ENCODE results near the gene EHMT1. TPM values are rescaled to one million over a fixed set of nuclear protein-coding genes. Genes with fewer than 3 reads are reported as not detected.

EHMT1 gene
- total RNA-seq, 5 donors from 2014 or later (not counting 1 experiment from before 2014, with no cell fraction given): 113 to 124 (median 121) TPM

DNA sequence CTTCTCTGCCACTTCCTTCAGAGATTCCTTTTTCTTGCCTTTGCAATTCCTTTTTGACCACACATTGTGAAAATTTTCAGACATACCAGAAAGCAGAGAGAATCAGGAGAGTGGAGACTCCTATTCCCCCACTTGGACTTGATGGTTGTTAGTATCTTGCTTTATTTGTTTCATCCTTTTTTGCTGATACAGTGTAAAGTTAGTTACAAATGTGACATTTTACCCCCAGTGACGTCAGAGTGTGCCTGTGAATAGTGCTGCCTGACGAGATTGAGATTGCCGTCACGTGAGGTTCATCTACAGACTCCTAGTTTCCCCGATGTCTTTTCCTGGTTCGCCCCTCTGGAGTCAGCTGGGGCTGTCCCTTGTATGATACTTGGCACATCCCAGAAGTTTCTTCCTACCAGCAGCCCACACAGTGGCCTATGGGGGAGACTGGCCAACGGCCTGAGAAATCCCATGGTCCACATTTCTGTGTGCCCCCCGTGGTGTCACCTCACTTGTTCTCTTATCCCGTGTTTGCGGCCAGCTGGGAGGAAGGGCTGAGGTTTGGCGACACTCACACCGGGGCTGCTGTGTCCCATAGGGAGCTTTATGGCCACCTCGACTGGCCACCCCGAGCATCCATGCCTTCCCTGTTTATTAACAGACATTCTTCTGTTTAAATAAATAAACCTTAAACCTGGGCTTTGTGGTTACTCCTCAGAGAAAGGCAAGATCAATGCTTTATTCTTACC, 210.6 kb downstream of the EHMT1 start:
- Mint-ChIP-seq H3K36me3 (peaks cover 53% of the 10 kb centered on the region), H3K27me3 (no peaks in the 10 kb centered on the region), H3K9me3 (no peaks in the 10 kb centered on the region), H3K4me3 (no peak overlapping the region), H3K27ac (no peak overlapping the region), H3K4me1 (peaks cover 0 to 5% (median 0%) of the 10 kb centered on the region in 3 donors)
- CTCF ChIA-PET: no interaction called here
- Histone ChIP-seq H3K4me3 (ENCODE audit: control insufficient read depth in 1 of 2, extremely low read depth in 1 of 2, low read length in 1 of 2) (no peak overlapping the region), H3K27me3 (replicated peaks in 1 of 2; ENCODE audit: control insufficient read depth in 2 of 2, extremely low read depth in 1 of 2, insufficient read depth in 2 of 2, low read length in 1 of 2) (no peaks in the 10 kb centered on the region), H3K36me3 (ENCODE audit: control insufficient read depth in 2 of 2, extremely low read depth in 1 of 2, insufficient read depth in 1 of 2, low read length in 1 of 2) (peaks cover 25 to 63% of the 10 kb centered on the region in 2 donors), H3K4me1 (ENCODE audit: control insufficient read depth in 1 of 2, extremely low read depth in 1 of 2, insufficient read depth in 2 of 2, low read length in 2 of 2) (no peaks in the 10 kb centered on the region), H3K27ac (ENCODE audit: low read length) (no peak overlapping the region), H3K9me3 (no peaks in the 10 kb centered on the region)
- POLR2A ChIA-PET: no interaction called here
- ATAC-seq (replicated peaks in 1 of 4): no peak
- 96% methylated on average over 10 of the region's 14 CpGs for WGBS (ENCODE audit: insufficient coverage)
- no peak for DNase-seq

DNA sequence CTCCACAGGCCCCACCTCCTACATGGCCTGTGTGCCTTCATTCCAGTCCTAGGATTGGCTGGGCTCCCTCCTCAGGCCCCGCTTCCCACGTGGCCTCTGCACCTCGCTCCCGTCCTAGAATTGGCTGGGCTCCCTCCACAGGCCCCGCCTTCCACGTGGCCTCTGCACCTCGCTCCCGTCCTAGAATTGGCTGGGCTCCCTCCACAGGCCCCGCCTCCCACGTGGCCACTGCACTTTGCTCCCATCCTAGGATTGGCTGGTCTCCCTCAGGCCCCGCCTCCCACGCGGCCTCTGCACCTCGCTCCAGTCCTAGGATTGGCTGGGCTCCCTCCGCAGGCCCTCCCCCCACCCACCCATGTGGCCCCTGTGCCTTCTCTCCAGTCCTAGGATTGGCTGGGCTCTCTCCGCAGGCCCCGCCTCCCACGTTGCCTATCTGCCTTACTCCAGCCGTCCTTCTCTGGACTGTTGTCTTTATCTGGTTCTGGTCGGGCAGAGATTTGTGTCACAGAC, 213.4 kb downstream of the EHMT1 start:
- Histone ChIP-seq H3K36me3 (ENCODE audit: control insufficient read depth in 2 of 2, extremely low read depth in 1 of 2, insufficient read depth in 1 of 2, low read length in 1 of 2) (peaks cover 24 to 68% of the 10 kb centered on the region in 2 donors), H3K4me1 (ENCODE audit: control insufficient read depth in 1 of 2, extremely low read depth in 1 of 2, insufficient read depth in 2 of 2, low read length in 2 of 2) (no peaks in the 10 kb centered on the region), H3K9me3 (no peaks in the 10 kb centered on the region), H3K27ac (ENCODE audit: low read length) (no peak overlapping the region), H3K27me3 (replicated peaks in 1 of 2; ENCODE audit: control insufficient read depth in 2 of 2, extremely low read depth in 1 of 2, insufficient read depth in 2 of 2, low read length in 1 of 2) (no peaks in the 10 kb centered on the region), H3K4me3 (ENCODE audit: control insufficient read depth in 1 of 2, extremely low read depth in 1 of 2, low read length in 1 of 2) (no peak overlapping the region)
- H3K27ac Mint-ChIP-seq: no peak overlapping the region
- ChIA-PET POLR2A (no interaction called here), CTCF (no interaction called here)
- WGBS (ENCODE audit: insufficient coverage): 94% methylated on average over 18 of the region's 20 CpGs
- ATAC-seq (replicated peaks in 1 of 4): no peak
- H3K4me3 Mint-ChIP-seq: no peak overlapping the region
- H3K27me3 Mint-ChIP-seq: no peaks in the 10 kb centered on the region
- peaks cover 0 to 5% (median 0%) of the 10 kb centered on the region in 3 donors for H3K4me1 Mint-ChIP-seq
- H3K9me3 Mint-ChIP-seq: no peaks in the 10 kb centered on the region
- H3K36me3 Mint-ChIP-seq: peaks cover 32% of the 10 kb centered on the region
- no peak for DNase-seq

DNA sequence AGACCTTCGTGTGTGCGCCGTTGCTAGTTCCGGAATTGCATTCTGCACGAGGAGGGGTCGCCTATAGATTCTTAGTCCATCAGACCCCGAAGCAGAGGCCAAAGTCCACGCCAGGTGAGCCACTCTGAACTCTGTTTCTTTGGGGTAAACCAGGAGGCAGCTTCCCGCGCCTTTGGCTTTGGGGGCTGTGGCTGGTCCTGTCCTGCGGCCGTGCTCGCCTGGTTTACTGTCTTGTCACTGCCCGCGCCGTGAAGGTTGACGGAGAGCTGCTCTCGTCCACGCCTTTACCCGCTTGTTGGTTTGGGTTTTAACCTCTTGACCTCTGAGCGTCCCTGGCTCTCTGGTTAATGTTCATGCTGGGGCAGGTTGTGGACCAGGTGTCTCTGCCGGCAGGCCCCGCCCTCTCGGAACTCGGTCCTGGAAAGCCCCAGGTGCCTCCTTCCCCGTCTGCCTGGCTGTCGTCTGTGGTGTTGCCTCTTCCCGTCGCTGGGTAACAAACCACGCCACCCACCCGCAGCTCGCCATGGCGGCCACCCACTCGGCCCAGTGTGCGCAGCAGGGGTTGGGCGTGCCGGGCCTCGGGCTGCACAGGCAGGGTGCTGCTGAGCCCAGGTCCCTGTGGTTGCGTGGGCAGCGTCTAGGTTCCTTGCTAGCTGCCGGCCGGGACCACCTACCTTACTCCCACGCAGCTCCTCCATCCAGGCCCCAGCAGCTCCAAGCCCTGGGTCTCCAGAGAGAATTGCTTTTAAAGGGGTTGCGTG, 214.2 kb downstream of the EHMT1 start:
- peaks cover 24 to 67% of the 10 kb centered on the region in 2 donors for H3K36me3 ChIP-seq (ENCODE audit: control insufficient read depth in 2 of 2, extremely low read depth in 1 of 2, insufficient read depth in 1 of 2, low read length in 1 of 2)
- peaks cover 29% of the 10 kb centered on the region for H3K36me3 Mint-ChIP-seq

DNA sequence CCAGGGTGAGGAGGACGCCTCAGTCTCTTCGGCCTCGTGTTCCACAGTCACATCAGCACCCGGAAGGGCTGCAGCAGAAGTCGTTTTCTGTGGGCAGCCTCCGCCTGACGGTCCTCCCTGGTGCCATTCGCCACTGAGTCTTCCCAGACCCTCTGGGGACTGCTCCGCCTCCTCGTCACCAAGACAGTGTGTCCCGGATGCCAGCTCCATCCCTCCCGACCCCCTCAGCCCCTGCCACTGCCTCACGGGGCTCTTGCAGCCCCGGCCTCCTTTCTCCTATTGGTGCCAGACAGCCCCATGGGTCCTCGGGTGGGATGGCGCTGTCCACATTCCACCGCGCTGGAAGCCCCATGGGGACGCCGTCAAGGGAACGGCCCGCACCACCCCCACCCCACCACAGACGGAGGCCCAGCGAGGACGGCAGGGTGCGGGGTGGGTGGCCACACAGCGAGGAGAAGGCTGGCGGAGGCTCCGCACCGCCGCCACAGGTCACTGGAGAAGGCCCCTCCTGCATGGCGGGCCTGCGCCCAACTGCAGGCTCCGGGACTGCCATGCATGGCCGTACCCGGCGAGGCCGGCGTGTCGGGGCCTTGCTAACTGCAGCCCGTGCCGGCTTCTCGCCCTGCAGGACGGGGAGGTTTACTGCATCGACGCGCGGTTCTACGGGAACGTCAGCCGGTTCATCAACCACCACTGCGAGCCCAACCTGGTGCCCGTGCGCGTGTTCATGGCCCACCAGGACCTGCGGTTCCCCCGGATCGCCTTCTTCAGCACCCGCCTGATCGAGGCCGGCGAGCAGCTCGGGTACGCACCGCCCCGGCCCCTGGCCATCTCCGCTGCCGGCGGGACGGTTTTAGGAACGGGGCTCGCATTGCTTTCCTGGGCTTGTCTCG, 215.2 kb downstream of the EHMT1 start:
- Histone ChIP-seq H3K36me3 (ENCODE audit: control insufficient read depth in 2 of 2, extremely low read depth in 1 of 2, insufficient read depth in 1 of 2, low read length in 1 of 2) (peaks cover 19 to 60% of the 10 kb centered on the region in 2 donors), H3K27me3 (replicated peaks in 1 of 2; ENCODE audit: control insufficient read depth in 2 of 2, extremely low read depth in 1 of 2, insufficient read depth in 2 of 2, low read length in 1 of 2) (no peaks in the 10 kb centered on the region), H3K4me1 (ENCODE audit: control insufficient read depth in 1 of 2, extremely low read depth in 1 of 2, insufficient read depth in 2 of 2, low read length in 2 of 2) (no peaks in the 10 kb centered on the region), H3K9me3 (no peaks in the 10 kb centered on the region), H3K27ac (ENCODE audit: low read length) (no peak overlapping the region), H3K4me3 (ENCODE audit: control insufficient read depth in 1 of 2, extremely low read depth in 1 of 2, low read length in 1 of 2) (no peak overlapping the region)
- H3K4me1 Mint-ChIP-seq: peaks cover 0 to 5% (median 0%) of the 10 kb centered on the region in 3 donors
- H3K4me3 Mint-ChIP-seq: no peak overlapping the region
- H3K9me3 Mint-ChIP-seq: no peaks in the 10 kb centered on the region
- H3K36me3 Mint-ChIP-seq: peaks cover 29% of the 10 kb centered on the region
- 98% methylated on average over 63 of the region's 73 CpGs for WGBS (ENCODE audit: insufficient coverage)
- DNase-seq (no peak), ATAC-seq (replicated peaks in 1 of 4) (no peak)
- no peak overlapping the region for H3K27ac Mint-ChIP-seq
- POLR2A ChIA-PET: no interaction called here
- no peaks in the 10 kb centered on the region for H3K27me3 Mint-ChIP-seq
- CTCF ChIA-PET: no interaction called here

More for the DNA sequence above, 214.2 kb downstream of the EHMT1 start:
- H3K9me3 Mint-ChIP-seq: no peaks in the 10 kb centered on the region
- CTCF ChIA-PET: no interaction called here
- no peak for ATAC-seq (replicated peaks in 1 of 4)
- no peak for DNase-seq
- no peak overlapping the region for H3K27ac ChIP-seq (ENCODE audit: low read length)
- no peak overlapping the region for H3K4me3 ChIP-seq (ENCODE audit: control insufficient read depth in 1 of 2, extremely low read depth in 1 of 2, low read length in 1 of 2)
- H3K4me3 Mint-ChIP-seq: no peak overlapping the region
- 95% methylated on average over 41 of the region's 44 CpGs for WGBS (ENCODE audit: insufficient coverage)
- no peak overlapping the region for H3K27ac Mint-ChIP-seq
- POLR2A ChIA-PET: no interaction called here
- H3K27me3 ChIP-seq (replicated peaks in 1 of 2; ENCODE audit: control insufficient read depth in 2 of 2, extremely low read depth in 1 of 2, insufficient read depth in 2 of 2, low read length in 1 of 2): no peaks in the 10 kb centered on the region
- no peaks in the 10 kb centered on the region for H3K27me3 Mint-ChIP-seq
- H3K4me1 ChIP-seq (ENCODE audit: control insufficient read depth in 1 of 2, extremely low read depth in 1 of 2, insufficient read depth in 2 of 2, low read length in 2 of 2): no peaks in the 10 kb centered on the region
- peaks cover 0 to 5% (median 0%) of the 10 kb centered on the region in 3 donors for H3K4me1 Mint-ChIP-seq
- no peaks in the 10 kb centered on the region for H3K9me3 ChIP-seq

DNA sequence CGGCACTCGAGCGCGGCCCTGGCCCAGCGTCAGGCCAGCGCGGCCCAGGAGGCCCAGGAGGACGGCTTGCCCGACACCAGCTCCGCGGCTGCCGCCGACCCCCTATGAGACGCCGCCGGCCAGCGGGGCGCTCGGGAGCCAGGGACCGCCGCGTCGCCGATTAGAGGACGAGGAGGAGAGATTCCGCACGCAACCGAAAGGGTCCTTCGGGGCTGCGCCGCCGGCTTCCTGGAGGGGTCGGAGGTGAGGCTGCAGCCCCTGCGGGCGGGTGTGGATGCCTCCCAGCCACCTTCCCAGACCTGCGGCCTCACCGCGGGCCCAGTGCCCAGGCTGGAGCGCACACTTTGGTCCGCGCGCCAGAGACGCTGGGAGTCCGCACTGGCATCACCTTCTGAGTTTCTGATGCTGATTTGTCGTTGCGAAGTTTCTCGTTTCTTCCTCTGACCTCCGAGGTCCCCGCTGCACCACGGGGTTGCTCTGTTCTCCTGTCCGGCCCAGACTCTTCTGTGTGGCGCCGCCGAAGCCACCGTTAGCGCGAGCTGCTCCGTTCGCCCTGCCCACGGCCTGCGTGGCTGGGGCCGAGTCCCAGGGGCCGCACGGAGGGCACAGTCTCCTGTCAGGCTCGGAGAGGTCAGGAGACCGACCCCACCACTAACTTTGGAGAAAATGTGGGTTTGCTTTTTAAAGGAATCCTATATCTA, 216.2 kb downstream of the EHMT1 start:
- ATAC-seq (replicated peaks in 1 of 4) (no peak), DNase-seq (no peak)
- ChIA-PET POLR2A (no interaction called here), CTCF (no interaction called here)
- no peaks in the 10 kb centered on the region for H3K9me3 ChIP-seq
- peaks cover 19 to 54% of the 10 kb centered on the region in 2 donors for H3K36me3 ChIP-seq (ENCODE audit: control insufficient read depth in 2 of 2, extremely low read depth in 1 of 2, insufficient read depth in 1 of 2, low read length in 1 of 2)
- 98% methylated on average over 59 of the region's 66 CpGs for whole genome bisulfite sequencing (ENCODE audit: insufficient coverage)
- no peaks in the 10 kb centered on the region for H3K9me3 Mint-ChIP-seq
- H3K4me1 ChIP-seq (ENCODE audit: control insufficient read depth in 1 of 2, extremely low read depth in 1 of 2, insufficient read depth in 2 of 2, low read length in 2 of 2): no peaks in the 10 kb centered on the region
- no peak overlapping the region for H3K27ac ChIP-seq (ENCODE audit: low read length)
- no peaks in the 10 kb centered on the region for H3K27me3 Mint-ChIP-seq
- H3K27me3 ChIP-seq (replicated peaks in 1 of 2; ENCODE audit: control insufficient read depth in 2 of 2, extremely low read depth in 1 of 2, insufficient read depth in 2 of 2, low read length in 1 of 2): no peaks in the 10 kb centered on the region
- H3K27ac Mint-ChIP-seq: no peak overlapping the region
- H3K4me3 ChIP-seq (ENCODE audit: control insufficient read depth in 1 of 2, extremely low read depth in 1 of 2, low read length in 1 of 2): no peak overlapping the region
- no peaks in the 10 kb centered on the region for H3K4me1 Mint-ChIP-seq
- H3K36me3 Mint-ChIP-seq: peaks cover 24% of the 10 kb centered on the region
- no peak overlapping the region for H3K4me3 Mint-ChIP-seq

All from T-cell (primary cell).